Lower lobe of right lung (tissue), 2 donors: ENCODE measurements around the gene DOHH. TPM values are rescaled to one million over a fixed set of nuclear protein-coding genes. Genes with fewer than 3 reads are reported as not detected.

ENCODE experiments used
- ATAC-seq, 2 donors: fragments of 200-7000 bp; cut with Tn5 transposase; one replicate each; pipeline ENCODE4 v1.9.1; 2020 to 2022; ENCODE audit warnings: mild to moderate bottlenecking in 2 of 2, moderate library complexity in 2 of 2
- DNase-seq: peaks from one replicate; pipeline ENCODE4 v3.0.0-alpha.2; 2020
- H3K27ac ChIP-seq: fragments of 200-600 bp; one replicate; pipeline ENCODE4 v1.8.0; 2022
- H3K27me3 ChIP-seq: fragments of 200-600 bp; one replicate; pipeline ENCODE4 v1.8.0; 2022; ENCODE audit warnings: low read depth
- H3K36me3 ChIP-seq: fragments of 200-600 bp; one replicate; pipeline ENCODE4 v1.8.0; 2022; ENCODE audit warnings: mild to moderate bottlenecking
- H3K4me1 ChIP-seq: fragments of 200-600 bp; one replicate; pipeline ENCODE4 v1.8.0; 2022
- H3K4me3 ChIP-seq: fragments of 200-600 bp; one replicate; pipeline ENCODE4 v1.8.0; 2022; ENCODE audit warnings: mild to moderate bottlenecking
- H3K9me3 ChIP-seq: fragments of 200-600 bp; one replicate; pipeline ENCODE4 v1.8.0; 2022
- CTCF ChIP-seq: fragments of 200-600 bp; IDR thresholded peaks from one replicate; pipeline ENCODE4 v1.8.0; 2022; ENCODE audit warnings: antibody characterized with exemption, mild to moderate bottlenecking
- intact Hi-C: fragments of 100-400 bp; cut with DNase I; formaldehyde crosslinking; loops from one replicate; pipeline ENCODE4 v1.11.0; 2022
- total RNA-seq: library from RNA; stranded (reverse); fragmentation: NEBNext Ultra II Directional; extraction: Animal tissue kit (Norgen Biotek cat#: 25700); gene quantifications from one replicate; pipeline ENCODE4 v1.2.1, GENCODE V29; 2021
- donor health status: DM: no; HTN: yes; CAD: no; lungs with severe emphysema.

Gene DOHH
- total RNA-seq, 1 donor from 2014 or later: 9.9 TPM

GRCh38 chr19:3459089-3459881 is 41.2 kb downstream of the DOHH start:
- H3K36me3 ChIP-seq: peaks cover 54% of the 10 kb centered on the region
- TF ChIP-seq CTCF: no peak
- DNase-seq (peak; percentile 79), ATAC-seq (peak; percentile 87)
- no peak overlapping the region for H3K4me3 ChIP-seq
- intact Hi-C loops: no loop called here
- H3K27me3 ChIP-seq: no peaks in the 10 kb centered on the region
- H3K4me1 ChIP-seq: peaks cover 35% of the 10 kb centered on the region
- H3K9me3 ChIP-seq: no peaks in the 10 kb centered on the region
- peak overlapping the region; percentile 77 for H3K27ac ChIP-seq

GRCh38 chr19:3458229-3459088 is 42.0 kb downstream of the DOHH start:
- H3K27me3 ChIP-seq: no peaks in the 10 kb centered on the region
- H3K9me3 ChIP-seq: no peaks in the 10 kb centered on the region
- DNase-seq (no peak), ATAC-seq (peak in 1 of 2 donors; percentile 2)
- H3K4me1 ChIP-seq: peaks cover 35% of the 10 kb centered on the region
- intact Hi-C loops: no loop called here
- peaks cover 56% of the 10 kb centered on the region for H3K36me3 ChIP-seq
- H3K4me3 ChIP-seq: no peak overlapping the region
- no peak for TF ChIP-seq CTCF
- peak overlapping the region; percentile 77 for H3K27ac ChIP-seq

GRCh38 chr19:3457528-3458228 is 42.8 kb downstream of the DOHH start:
- peaks cover 56% of the 10 kb centered on the region for H3K36me3 ChIP-seq
- no peaks in the 10 kb centered on the region for H3K9me3 ChIP-seq
- no peaks in the 10 kb centered on the region for H3K27me3 ChIP-seq
- peaks cover 35% of the 10 kb centered on the region for H3K4me1 ChIP-seq
- H3K27ac ChIP-seq: peak overlapping the region; percentile 77
- ATAC-seq: no peak
- intact Hi-C loops: no loop called here
- DNase-seq: no peak
- no peak overlapping the region for H3K4me3 ChIP-seq
- TF ChIP-seq CTCF: no peak

- ATAC-seq (no peak), DNase-seq (no peak)
- H3K36me3 ChIP-seq: peaks cover 58% of the 10 kb centered on the region
- no peak for TF ChIP-seq CTCF
- H3K4me3 ChIP-seq: no peak overlapping the region
- peak overlapping the region; percentile 77 for H3K27ac ChIP-seq
- peaks cover 35% of the 10 kb centered on the region for H3K4me1 ChIP-seq
- no peaks in the 10 kb centered on the region for H3K27me3 ChIP-seq
- intact Hi-C loops: no loop called here
- no peaks in the 10 kb centered on the region for H3K9me3 ChIP-seq
Measured at GRCh38 chr19:3456925-3457527, 43.4 kb downstream of the DOHH start.
